GM21423 (cell line): Measurements from ENCODE around the gene NOS3.

Source experiments
- ATAC-seq: cut with Tn5 transposase; IDR thresholded peaks from one replicate; pipeline ENCODE4 v1.9.1; 2021; ENCODE audit warnings: mild to moderate bottlenecking, moderate library complexity; ENCODE audit not compliant: unreplicated experiment

NOS3 gene

GRCh38 chr7:151053751-151054150, 62.9 kb downstream of the NOS3 start:
- ATAC-seq: no peak

DNA sequence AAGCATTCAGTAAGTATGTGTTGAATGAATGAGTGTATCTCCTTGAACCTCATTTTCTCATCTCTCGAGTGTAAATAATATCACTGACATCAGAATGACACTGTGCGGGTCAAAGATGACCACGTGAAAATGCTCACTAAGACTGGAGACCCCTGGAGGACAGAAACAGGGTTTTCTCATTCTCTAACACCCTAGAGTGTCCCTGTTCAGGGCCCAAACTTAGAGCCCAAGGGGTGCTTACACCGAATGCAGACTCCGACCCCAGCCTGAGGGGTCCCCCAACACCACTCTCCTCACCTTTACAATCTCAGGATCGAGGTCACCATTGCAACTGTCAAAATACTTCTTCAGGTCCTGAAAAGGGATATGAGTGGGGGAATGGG, 65.5 kb downstream of the NOS3 start:
- no peak for ATAC-seq

DNA sequence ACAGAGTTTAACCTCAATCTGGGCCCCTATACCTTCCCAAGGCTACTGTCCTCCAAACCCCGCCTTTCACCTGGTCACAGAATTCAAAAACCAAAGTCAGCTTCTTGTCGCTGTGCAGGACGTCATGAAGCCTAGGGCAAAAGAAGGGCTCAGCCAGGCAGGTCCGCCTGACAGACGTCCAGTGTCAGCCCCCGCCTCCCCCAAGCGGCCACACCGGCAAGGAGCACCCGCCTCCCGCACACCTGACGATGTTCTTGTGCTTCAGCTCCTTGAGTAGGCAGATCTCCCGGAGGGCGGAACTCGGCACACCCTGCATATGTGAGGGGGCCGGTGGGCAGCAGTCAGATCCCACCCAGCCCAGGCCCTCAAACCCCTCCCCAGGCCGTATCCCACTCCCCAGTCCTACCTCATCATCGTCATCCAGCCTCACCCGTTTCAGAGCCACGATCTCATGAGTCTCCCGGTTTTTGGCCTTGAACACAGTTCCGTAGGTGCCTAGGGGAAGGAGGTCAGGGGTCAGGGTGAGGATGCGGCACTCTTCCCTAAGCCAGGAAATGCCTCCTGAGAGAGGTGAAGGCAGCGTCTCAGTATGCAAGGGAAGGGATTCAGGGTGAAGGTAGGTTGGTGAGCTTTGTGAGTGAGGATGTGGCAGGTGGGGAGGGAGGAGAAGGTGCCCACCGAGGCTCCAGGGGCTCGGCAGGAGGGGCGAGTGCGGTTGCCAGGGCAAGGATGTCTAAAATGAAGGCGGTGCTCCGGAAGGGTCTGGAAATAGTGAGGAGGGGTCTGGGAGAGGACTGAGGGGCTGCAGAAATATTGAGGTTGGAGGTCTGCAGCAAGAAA, 66.1 kb downstream of the NOS3 start:
- ATAC-seq: no peak

DNA sequence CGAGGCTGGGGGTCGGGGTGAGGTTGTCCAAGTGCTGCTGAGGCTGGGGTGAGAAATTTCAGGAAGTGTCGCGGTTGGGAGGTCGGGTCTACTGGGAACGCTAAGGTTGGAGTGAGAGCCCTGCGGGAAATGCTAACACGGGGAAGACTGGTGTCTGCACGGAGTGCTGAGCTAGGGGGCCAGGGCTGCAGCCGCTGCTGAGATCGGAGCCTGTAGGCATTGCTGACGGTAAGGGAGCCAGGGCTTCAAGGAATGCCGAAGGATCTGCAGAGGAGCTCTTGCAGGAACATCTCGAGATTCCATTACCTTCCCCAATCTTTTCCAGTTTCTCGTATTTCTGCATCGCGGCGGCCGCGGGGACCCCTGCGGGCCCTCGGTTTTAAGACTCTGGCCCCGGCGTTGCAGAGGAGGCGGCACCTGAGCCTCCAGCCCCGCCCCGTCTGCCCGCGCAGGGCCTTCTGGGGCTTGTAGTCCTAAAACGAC, 66.7 kb downstream of the NOS3 start, which contains the start of gene CDK5:
TSS of gene CDK5 (minus strand) at position 392 of the 483 bp plus-strand sequence. CDS start at position 343, 49 bp downstream.
- ATAC-seq: peak; percentile 5

DNA sequence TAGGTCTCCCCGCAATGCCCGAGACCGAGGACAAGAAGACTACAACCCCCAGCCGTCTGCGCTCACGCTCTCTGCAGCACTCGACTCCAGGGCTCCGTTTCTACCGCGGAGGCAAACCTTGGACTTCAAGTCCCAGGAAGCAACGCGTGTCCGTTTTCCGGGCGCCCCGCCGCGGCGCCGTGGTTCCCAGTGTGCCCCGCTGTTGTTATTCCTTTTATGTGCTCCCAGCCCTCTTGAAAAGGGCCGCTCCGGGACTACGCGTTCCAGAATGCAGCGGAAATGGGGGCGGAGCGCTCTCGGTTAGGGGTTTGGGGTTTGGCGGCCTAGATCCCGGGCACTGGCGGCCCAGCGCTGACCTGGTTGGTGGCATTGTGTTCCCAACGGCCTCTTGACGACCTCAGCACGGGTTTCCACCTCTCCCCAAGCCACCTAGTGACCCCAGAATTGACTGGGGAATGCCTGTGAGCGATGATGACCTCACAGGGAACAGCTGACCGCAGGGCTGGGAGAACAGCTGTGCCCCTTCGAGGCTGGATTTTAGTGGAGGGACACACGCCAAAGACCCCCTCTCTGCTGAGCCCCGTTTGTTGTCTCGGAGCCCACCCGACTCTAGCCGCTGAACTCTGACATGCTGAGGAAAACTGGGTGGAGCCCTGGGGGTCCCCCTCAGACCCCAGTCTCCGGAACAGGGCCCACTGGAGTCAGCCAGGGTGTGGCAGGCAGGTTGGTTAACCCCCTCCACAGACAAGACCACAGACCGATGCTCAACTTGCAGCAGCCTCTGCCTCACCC, 67.4 kb downstream of the NOS3 start:
- ATAC-seq: peak; percentile 89

GRCh38 chr7:151058781-151059366, 68.1 kb downstream of the NOS3 start:
- no peak for ATAC-seq

- peak; percentile 24 for ATAC-seq
These were observed 68.7 kb downstream of the NOS3 start, which contains the start of gene SLC4A2 for GRCh38 chr7:151059367-151060112. SLC4A2 (plus strand) TSS chr7:151059589; CDS start chr7:151061988, 2,399 bp downstream.

- ATAC-seq: no peak
These were observed 69.2 kb downstream of the NOS3 start for GRCh38 chr7:151060113-151060415.

GRCh38 chr7:151060416-151061212, 69.8 kb downstream of the NOS3 start:
- ATAC-seq: no peak

DNA sequence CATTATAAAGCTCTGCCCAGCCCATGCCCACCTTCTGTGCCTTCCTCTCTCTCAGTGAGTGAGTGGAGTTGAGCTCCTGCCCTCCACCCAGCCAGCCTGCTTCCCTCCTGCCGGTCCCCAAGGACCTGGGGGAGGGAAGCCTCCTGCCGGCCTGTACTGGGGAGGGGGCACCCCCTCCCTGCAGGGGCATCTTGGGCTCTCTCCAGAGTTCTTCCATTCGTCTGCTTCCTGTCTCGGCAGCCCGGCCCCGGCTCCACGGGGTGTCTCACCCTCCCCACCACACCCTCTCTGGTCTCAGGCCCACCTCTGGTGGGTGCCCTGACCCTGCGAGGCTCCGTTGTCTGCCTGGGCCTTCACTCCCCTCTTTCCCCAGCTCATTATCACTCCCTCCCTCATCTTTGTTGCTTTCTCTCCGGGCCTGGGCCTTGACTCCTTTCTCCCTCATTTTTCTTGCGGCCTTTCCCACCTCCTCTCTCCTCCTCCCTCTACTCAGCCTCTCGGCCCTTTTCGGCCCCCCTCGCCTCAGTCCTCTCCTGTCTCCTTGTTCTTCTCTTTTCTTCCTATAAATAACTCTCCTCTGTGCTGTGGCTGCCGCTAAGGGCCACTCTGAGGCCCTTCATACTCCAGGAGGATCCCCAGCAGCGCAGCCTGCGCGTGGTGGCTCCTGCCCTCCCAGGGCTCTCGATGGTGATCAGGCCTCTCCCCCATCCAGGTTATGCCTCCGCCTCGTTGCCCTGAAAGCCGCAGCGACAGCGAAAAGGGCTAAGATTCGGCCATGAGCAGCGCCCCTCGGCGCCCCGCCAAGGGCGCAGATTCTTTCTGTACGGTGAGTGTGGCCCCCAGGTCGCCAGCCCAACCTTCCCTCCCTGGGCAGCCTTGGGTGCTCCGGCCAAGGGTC, 70.6 kb downstream of the NOS3 start:
- no peak for ATAC-seq

DNA sequence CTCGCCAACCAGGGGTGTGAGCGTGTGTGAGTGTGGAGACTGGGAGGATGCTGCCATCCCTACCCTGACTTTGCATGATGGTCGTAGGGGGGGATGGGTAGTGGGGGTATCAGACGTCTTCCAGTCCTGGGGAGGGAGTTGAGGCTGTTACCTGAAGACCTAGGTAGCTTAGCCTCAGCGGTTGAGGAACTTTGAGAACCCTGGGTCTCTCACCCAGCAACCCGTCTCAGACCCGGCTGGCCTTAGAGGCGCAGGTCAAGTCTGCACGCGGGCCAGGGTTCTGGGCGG, 71.2 kb downstream of the NOS3 start:
- no peak for ATAC-seq

DNA sequence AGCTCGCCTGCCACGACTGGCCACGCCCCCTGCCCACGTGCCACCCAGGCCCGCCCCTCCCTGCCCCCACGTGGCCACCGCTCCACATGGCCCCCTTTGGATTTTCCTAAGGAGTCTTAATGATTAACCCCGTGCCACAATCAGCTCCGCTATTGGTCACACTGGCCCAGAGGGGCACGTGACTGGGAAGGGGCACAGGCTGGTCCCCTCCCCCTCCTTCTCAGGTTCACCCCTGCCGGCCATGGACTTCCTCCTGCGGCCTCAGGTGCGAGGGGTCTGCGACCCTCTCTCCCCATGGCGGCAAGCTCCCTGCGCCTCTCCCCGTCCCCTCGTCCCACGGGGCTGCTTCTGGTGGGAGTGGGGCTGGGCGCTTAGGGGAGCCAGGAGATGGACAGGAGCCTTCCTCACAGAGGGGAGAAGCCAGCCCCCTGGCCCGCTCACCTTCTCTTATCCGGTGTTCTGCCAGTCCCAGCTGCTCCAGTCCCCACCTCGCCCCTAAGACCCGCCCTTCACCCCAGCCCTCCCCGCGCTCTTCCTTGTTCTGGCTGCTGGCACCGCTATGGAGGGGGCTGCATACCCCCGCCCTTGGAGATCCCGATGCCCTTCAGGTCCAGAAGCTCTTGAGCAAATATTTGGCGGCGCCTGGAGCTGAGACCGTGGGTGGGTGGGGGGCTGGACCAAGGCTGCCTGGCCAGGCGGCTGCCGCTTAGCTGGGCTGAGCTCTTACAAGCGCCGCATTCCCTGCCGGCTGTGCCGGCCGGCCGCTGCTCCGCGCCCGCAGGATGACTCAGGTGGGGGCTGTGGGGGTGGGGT, 71.8 kb downstream of the NOS3 start:
- ATAC-seq: no peak

DNA sequence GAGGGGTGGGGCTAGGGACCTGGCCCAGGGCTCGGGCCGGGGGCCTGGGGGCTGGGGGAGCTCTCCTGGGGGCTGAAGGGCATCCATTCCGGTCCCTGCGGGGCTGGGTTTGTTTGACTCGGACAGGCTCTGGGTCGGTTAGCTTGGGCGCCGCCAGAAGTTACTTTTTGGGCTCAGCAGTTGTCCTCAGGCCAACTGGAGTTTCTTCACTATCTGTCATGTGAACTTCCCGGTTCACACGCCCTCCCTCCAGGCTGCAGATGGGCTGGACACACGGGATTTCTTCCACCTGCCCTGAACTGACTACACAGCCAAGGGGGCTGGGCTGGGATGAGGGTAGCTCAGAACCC, 72.4 kb downstream of the NOS3 start:
- no peak for ATAC-seq
